ENCODE data around the gene CSPG4.
"Not testable (repeated sequence)": the region's sequence is repeated elsewhere in the genome, so short reads cannot be mapped to it uniquely, and the experiment has no call there.

Gene CSPG4

GRCh38 chr15:75725006-75725718, 12.5 kb upstream of the CSPG4 start:
- DNase-seq: no peak

- no peak for DNase-seq
Measured at GRCh38 chr15:75723847-75724660, 11.4 kb upstream of the CSPG4 start.

GRCh38 chr15:75723171-75723846, 10.7 kb upstream of the CSPG4 start:
- DNase-seq: peak; percentile 2

- no peak for DNase-seq
Measured at GRCh38 chr15:75721923-75722870, 9.5 kb upstream of the CSPG4 start.

GRCh38 chr15:75721480-75721922, 8.9 kb upstream of the CSPG4 start:
- no peak for DNase-seq

- DNase-seq: peak; percentile 57
Measured at GRCh38 chr15:75720787-75721479, 8.3 kb upstream of the CSPG4 start.

GRCh38 chr15:75720297-75720696, 7.6 kb upstream of the CSPG4 start:
- no peak for DNase-seq

- DNase-seq: no peak
Measured at GRCh38 chr15:75718328-75718727, 5.7 kb upstream of the CSPG4 start.

- DNase-seq: not testable (repeated sequence)
Measured at GRCh38 chr15:75717001-75717400, 4.4 kb upstream of the CSPG4 start.

- DNase-seq: not testable (repeated sequence)
Measured at GRCh38 chr15:75716249-75716950, 3.8 kb upstream of the CSPG4 start.

GRCh38 chr15:75715312-75715832, 2.7 kb upstream of the CSPG4 start:
- not testable (repeated sequence) for DNase-seq

GRCh38 chr15:75714195-75714594, 1.5 kb upstream of the CSPG4 start:
- no peak for DNase-seq

- no peak for DNase-seq
Measured at GRCh38 chr15:75713338-75713895, 769 bp upstream of the CSPG4 start.

- not testable (repeated sequence) for DNase-seq
Measured at GRCh38 chr15:75711495-75711894, 1.2 kb downstream of the CSPG4 start.

GRCh38 chr15:75710874-75711273, 1.8 kb downstream of the CSPG4 start:
- not testable (repeated sequence) for DNase-seq

- peak; percentile 52 for DNase-seq
Measured at GRCh38 chr15:75709458-75709857, 3.2 kb downstream of the CSPG4 start.

GRCh38 chr15:75706682-75706954, 6.0 kb downstream of the CSPG4 start:
- no peak for DNase-seq

- DNase-seq: no peak
Measured at GRCh38 chr15:75705854-75706681, 6.6 kb downstream of the CSPG4 start.

GRCh38 chr15:75705375-75705774, 7.3 kb downstream of the CSPG4 start:
- DNase-seq: not testable (repeated sequence)

GRCh38 chr15:75704618-75705017, 8.0 kb downstream of the CSPG4 start:
- no peak for DNase-seq

Data from NCI-H1092 treated with DMSO at 0.1 percent for 48 hours (cell line).